ENCODE results near the gene TNFRSF9. TPM values are rescaled to one million over a fixed set of nuclear protein-coding genes. Genes with fewer than 3 reads are reported as not detected.

Gene TNFRSF9
- total RNA-seq, 4 donors from 2014 or later = 0.17 TPM; not detected in 3

DNA sequence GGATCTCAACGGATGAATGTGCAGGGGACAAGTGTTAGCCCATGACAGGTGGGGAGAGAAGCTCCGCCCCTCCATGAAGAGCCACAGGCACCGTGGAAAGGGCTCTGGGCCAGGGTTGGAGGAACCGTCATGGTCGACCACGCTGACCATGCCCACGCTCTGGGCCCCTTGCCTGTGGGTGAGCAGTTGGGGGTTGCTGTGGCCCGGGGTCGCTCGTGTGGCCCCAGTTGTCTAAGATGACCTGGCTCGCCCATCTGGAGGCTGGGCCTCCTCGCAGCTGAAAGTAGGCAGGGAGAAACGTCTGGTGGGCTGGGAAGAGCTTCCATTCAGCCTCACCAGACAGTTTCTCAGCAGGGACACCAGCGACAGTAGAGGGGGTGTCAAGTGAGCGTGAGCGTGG, 74.7 kb downstream of the TNFRSF9 start:
- H3K36me3 ChIP-seq = no peaks in the 10 kb centered on the region
- H3K4me1 ChIP-seq = no peaks in the 10 kb centered on the region
- H3K27me3 ChIP-seq = peaks cover 0 to 6% (median 0%) of the 10 kb centered on the region in 4 donors
- no peak overlapping the region for H3K27ac ChIP-seq (replicated peaks in 1 of 4)
- WGBS = 82% methylated on average over 10 of the region's 16 CpGs
- intact Hi-C loops (cut with DNase I) = no loop called here
- DNase-seq (ENCODE audit: extremely low spot score) = no peak
- H3K4me3 ChIP-seq = no peak overlapping the region
- H3K9me3 ChIP-seq = no peaks in the 10 kb centered on the region
- no peak for TF ChIP-seq POLR2AphosphoS5 (IDR thresholded peaks at IDR 0.05)
- no peak for TF ChIP-seq POLR2A (IDR thresholded peaks at IDR 0.05; ENCODE audit: low read depth)
- no peak for TF ChIP-seq EP300 (IDR thresholded peaks at IDR 0.05)
- TF ChIP-seq, protein P1, sequence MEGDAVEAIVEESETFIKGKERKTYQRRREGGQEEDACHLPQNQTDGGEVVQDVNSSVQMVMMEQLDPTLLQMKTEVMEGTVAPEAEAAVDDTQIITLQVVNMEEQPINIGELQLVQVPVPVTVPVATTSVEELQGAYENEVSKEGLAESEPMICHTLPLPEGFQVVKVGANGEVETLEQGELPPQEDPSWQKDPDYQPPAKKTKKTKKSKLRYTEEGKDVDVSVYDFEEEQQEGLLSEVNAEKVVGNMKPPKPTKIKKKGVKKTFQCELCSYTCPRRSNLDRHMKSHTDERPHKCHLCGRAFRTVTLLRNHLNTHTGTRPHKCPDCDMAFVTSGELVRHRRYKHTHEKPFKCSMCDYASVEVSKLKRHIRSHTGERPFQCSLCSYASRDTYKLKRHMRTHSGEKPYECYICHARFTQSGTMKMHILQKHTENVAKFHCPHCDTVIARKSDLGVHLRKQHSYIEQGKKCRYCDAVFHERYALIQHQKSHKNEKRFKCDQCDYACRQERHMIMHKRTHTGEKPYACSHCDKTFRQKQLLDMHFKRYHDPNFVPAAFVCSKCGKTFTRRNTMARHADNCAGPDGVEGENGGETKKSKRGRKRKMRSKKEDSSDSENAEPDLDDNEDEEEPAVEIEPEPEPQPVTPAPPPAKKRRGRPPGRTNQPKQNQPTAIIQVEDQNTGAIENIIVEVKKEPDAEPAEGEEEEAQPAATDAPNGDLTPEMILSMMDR (IDR thresholded peaks at IDR 0.05) = no peak

Small RNA genes lying within 50 kb of the gene (small RNA-seq; reads per million reads assigned to genes)
- 0 reads per million in 3 donors for gene RF00019

Other genes with a start within 250 kb of the TNFRSF9 start
- 100 to 1,000 TPM in 2 of 4 donors, 10 to 100 TPM in 2; 90.3 to 114 (median 99.5) TPM for gene VAMP3, start 169.5 kb downstream of the TNFRSF9 start, total RNA-seq
- 10 to 100 TPM; 25.8 to 45.8 (median 42.6) TPM for gene PER3, start 156.5 kb downstream of the TNFRSF9 start, total RNA-seq
- gene UTS2, start 87.8 kb downstream of the TNFRSF9 start, total RNA-seq = not detected
- 100 to 1,000 TPM; 201 to 229 (median 212) TPM for gene PARK7, start 20.9 kb upstream of the TNFRSF9 start, total RNA-seq
- gene ERRFI1, start 85.5 kb upstream of the TNFRSF9 start, total RNA-seq = 100 to 1,000 TPM; 308 to 587 (median 435) TPM